ENCODE measurements around the gene SMTNL1.

SMTNL1 gene

GRCh38 chr11:57499413-57499982 lies 37.9 kb upstream of the SMTNL1 start:
- H3K36me3 ChIP-seq (ENCODE audit: control insufficient read depth, insufficient read depth, low read length): no peaks in the 10 kb centered on the region
- 3 to 5% methylated on average over 22 to 27 of the region's 35 CpGs for WGBS, 2 experiments (ENCODE audit: insufficient coverage in 2 of 2)
- H3K4me3 ChIP-seq (ENCODE audit: extremely low read depth, insufficient read depth, low read length, poor library complexity, severe bottlenecking): no peak overlapping the region
- H3K4me1 ChIP-seq (ENCODE audit: control insufficient read depth, insufficient read depth, low read length, poor library complexity, severe bottlenecking): peaks cover 7% of the 10 kb centered on the region
- peak overlapping the region; percentile 45 for H3K27ac ChIP-seq (ENCODE audit: low read depth, low read length, severe bottlenecking)
- H3K9me3 ChIP-seq (ENCODE audit: control insufficient read depth, low read length): no peaks in the 10 kb centered on the region

- Histone ChIP-seq H3K4me1 (ENCODE audit: control insufficient read depth, insufficient read depth, low read length, poor library complexity, severe bottlenecking) (peaks cover 7% of the 10 kb centered on the region), H3K36me3 (ENCODE audit: control insufficient read depth, insufficient read depth, low read length) (no peaks in the 10 kb centered on the region), H3K9me3 (ENCODE audit: control insufficient read depth, low read length) (no peaks in the 10 kb centered on the region), H3K27ac (ENCODE audit: low read depth, low read length, severe bottlenecking) (peak overlapping the region; percentile 45), H3K4me3 (ENCODE audit: extremely low read depth, insufficient read depth, low read length, poor library complexity, severe bottlenecking) (no peak overlapping the region)
- WGBS, 2 experiments (ENCODE audit: insufficient coverage in 2 of 2): 43 to 51% methylated on average over 11 of the region's 12 CpGs
Observed at GRCh38 chr11:57499983-57500461, 37.4 kb upstream of the SMTNL1 start.

GRCh38 chr11:57500515-57500914 lies 36.9 kb upstream of the SMTNL1 start:
- no peak overlapping the region for H3K4me3 ChIP-seq (ENCODE audit: extremely low read depth, insufficient read depth, low read length, poor library complexity, severe bottlenecking)
- WGBS, 2 experiments (ENCODE audit: insufficient coverage in 2 of 2): 94% methylated on average over 7 of the region's 8 CpGs
- H3K36me3 ChIP-seq (ENCODE audit: control insufficient read depth, insufficient read depth, low read length): no peaks in the 10 kb centered on the region
- no peak overlapping the region for H3K27ac ChIP-seq (ENCODE audit: low read depth, low read length, severe bottlenecking)
- peaks cover 7% of the 10 kb centered on the region for H3K4me1 ChIP-seq (ENCODE audit: control insufficient read depth, insufficient read depth, low read length, poor library complexity, severe bottlenecking)
- H3K9me3 ChIP-seq (ENCODE audit: control insufficient read depth, low read length): no peaks in the 10 kb centered on the region

GRCh38 chr11:57500926-57501325 lies 36.5 kb upstream of the SMTNL1 start:
- no peaks in the 10 kb centered on the region for H3K9me3 ChIP-seq (ENCODE audit: control insufficient read depth, low read length)
- H3K27ac ChIP-seq (ENCODE audit: low read depth, low read length, severe bottlenecking): no peak overlapping the region
- WGBS, 2 experiments (ENCODE audit: insufficient coverage in 2 of 2): 89 to 95% methylated on average over 10 of the region's 15 CpGs
- no peaks in the 10 kb centered on the region for H3K36me3 ChIP-seq (ENCODE audit: control insufficient read depth, insufficient read depth, low read length)
- H3K4me3 ChIP-seq (ENCODE audit: extremely low read depth, insufficient read depth, low read length, poor library complexity, severe bottlenecking): no peak overlapping the region
- H3K4me1 ChIP-seq (ENCODE audit: control insufficient read depth, insufficient read depth, low read length, poor library complexity, severe bottlenecking): peaks cover 7% of the 10 kb centered on the region

GRCh38 chr11:57501953-57502352 lies 35.4 kb upstream of the SMTNL1 start:
- 82 to 100% methylated on average over 2 to 4 of the region's 4 CpGs for WGBS, 2 experiments (ENCODE audit: insufficient coverage in 2 of 2)
- H3K9me3 ChIP-seq (ENCODE audit: control insufficient read depth, low read length): no peaks in the 10 kb centered on the region
- H3K27ac ChIP-seq (ENCODE audit: low read depth, low read length, severe bottlenecking): no peak overlapping the region
- H3K4me3 ChIP-seq (ENCODE audit: extremely low read depth, insufficient read depth, low read length, poor library complexity, severe bottlenecking): no peak overlapping the region
- peaks cover 7% of the 10 kb centered on the region for H3K4me1 ChIP-seq (ENCODE audit: control insufficient read depth, insufficient read depth, low read length, poor library complexity, severe bottlenecking)
- H3K36me3 ChIP-seq (ENCODE audit: control insufficient read depth, insufficient read depth, low read length): no peaks in the 10 kb centered on the region

- Histone ChIP-seq H3K4me3 (ENCODE audit: extremely low read depth, insufficient read depth, low read length, poor library complexity, severe bottlenecking) (no peak overlapping the region), H3K36me3 (ENCODE audit: control insufficient read depth, insufficient read depth, low read length) (no peaks in the 10 kb centered on the region), H3K27ac (ENCODE audit: low read depth, low read length, severe bottlenecking) (no peak overlapping the region), H3K9me3 (ENCODE audit: control insufficient read depth, low read length) (no peaks in the 10 kb centered on the region), H3K4me1 (ENCODE audit: control insufficient read depth, insufficient read depth, low read length, poor library complexity, severe bottlenecking) (peaks cover 7% of the 10 kb centered on the region)
- 83 to 95% methylated on average over 3 of the region's 3 CpGs for WGBS, 2 experiments (ENCODE audit: insufficient coverage in 2 of 2)
Observed at GRCh38 chr11:57502376-57502775, 35.0 kb upstream of the SMTNL1 start.

GRCh38 chr11:57502870-57503269 lies 34.5 kb upstream of the SMTNL1 start:
- Histone ChIP-seq H3K9me3 (ENCODE audit: control insufficient read depth, low read length) (no peaks in the 10 kb centered on the region), H3K27ac (ENCODE audit: low read depth, low read length, severe bottlenecking) (no peak overlapping the region), H3K4me3 (ENCODE audit: extremely low read depth, insufficient read depth, low read length, poor library complexity, severe bottlenecking) (no peak overlapping the region), H3K36me3 (ENCODE audit: control insufficient read depth, insufficient read depth, low read length) (no peaks in the 10 kb centered on the region), H3K4me1 (ENCODE audit: control insufficient read depth, insufficient read depth, low read length, poor library complexity, severe bottlenecking) (peaks cover 7% of the 10 kb centered on the region)

GRCh38 chr11:57504511-57504910 lies 32.9 kb upstream of the SMTNL1 start:
- peaks cover 7% of the 10 kb centered on the region for H3K4me1 ChIP-seq (ENCODE audit: control insufficient read depth, insufficient read depth, low read length, poor library complexity, severe bottlenecking)
- WGBS, 2 experiments (ENCODE audit: insufficient coverage in 2 of 2): 89 to 94% methylated on average over 2 to 4 of the region's 4 CpGs
- no peak overlapping the region for H3K4me3 ChIP-seq (ENCODE audit: extremely low read depth, insufficient read depth, low read length, poor library complexity, severe bottlenecking)
- H3K27ac ChIP-seq (ENCODE audit: low read depth, low read length, severe bottlenecking): no peak overlapping the region
- H3K9me3 ChIP-seq (ENCODE audit: control insufficient read depth, low read length): no peaks in the 10 kb centered on the region
- H3K36me3 ChIP-seq (ENCODE audit: control insufficient read depth, insufficient read depth, low read length): no peaks in the 10 kb centered on the region

- WGBS, 2 experiments (ENCODE audit: insufficient coverage in 2 of 2): 100% methylated on average over 1 of the region's 1 CpG
- Histone ChIP-seq H3K4me3 (ENCODE audit: extremely low read depth, insufficient read depth, low read length, poor library complexity, severe bottlenecking) (no peak overlapping the region), H3K27ac (ENCODE audit: low read depth, low read length, severe bottlenecking) (no peak overlapping the region)
Observed at GRCh38 chr11:57506522-57506921, 30.9 kb upstream of the SMTNL1 start.

GRCh38 chr11:57508341-57509170 lies 28.8 kb upstream of the SMTNL1 start:
- Histone ChIP-seq H3K9me3 (ENCODE audit: control insufficient read depth, low read length) (no peaks in the 10 kb centered on the region), H3K27ac (ENCODE audit: low read depth, low read length, severe bottlenecking) (no peak overlapping the region), H3K36me3 (ENCODE audit: control insufficient read depth, insufficient read depth, low read length) (no peaks in the 10 kb centered on the region), H3K4me3 (ENCODE audit: extremely low read depth, insufficient read depth, low read length, poor library complexity, severe bottlenecking) (no peak overlapping the region), H3K4me1 (ENCODE audit: control insufficient read depth, insufficient read depth, low read length, poor library complexity, severe bottlenecking) (peaks cover 2% of the 10 kb centered on the region)
- 92 to 95% methylated on average over 6 to 7 of the region's 7 CpGs for WGBS, 2 experiments (ENCODE audit: insufficient coverage in 2 of 2)

More at GRCh38 chr11:57506522-57506921, 30.9 kb upstream of the SMTNL1 start:
- H3K9me3 ChIP-seq (ENCODE audit: control insufficient read depth, low read length): no peaks in the 10 kb centered on the region
- no peaks in the 10 kb centered on the region for H3K4me1 ChIP-seq (ENCODE audit: control insufficient read depth, insufficient read depth, low read length, poor library complexity, severe bottlenecking)
- H3K36me3 ChIP-seq (ENCODE audit: control insufficient read depth, insufficient read depth, low read length): no peaks in the 10 kb centered on the region
